ENCODE results near the gene LRRK1.

GRCh38 chr15:100873029-100873677 lies 46.0 kb upstream of the LRRK1 start:
- no peak for TF ChIP-seq POLR2AphosphoS5 (IDR thresholded peaks at IDR 0.05; ENCODE audit: low read depth, low read length)
- TF ChIP-seq TAF1 (IDR thresholded peaks at IDR 0.05; ENCODE audit: borderline replicate concordance, insufficient read depth, low read length), result no peak
- no peak for TF ChIP-seq SIN3A (IDR thresholded peaks at IDR 0.05; ENCODE audit: borderline replicate concordance, insufficient read depth, low read length)
